OCI-LY3 (cell line): Measurements from ENCODE around the gene SF3B1.

Experiments used
- CTCF ChIP-seq: fragments of 200-600, 300-600 bp; sonication (generic); IDR thresholded peaks from 2 replicates; pipeline ENCODE4 v1.5.1; 2014; ENCODE audit warnings: antibody characterized with exemption, low read length, low read depth
- EZH2phosphoT487 ChIP-seq: fragments of 200-600 bp; shearing (Covaris generic); IDR thresholded peaks from 2 replicates; pipeline ENCODE4 v1.6.1; 2018; ENCODE audit warnings: antibody characterized with exemption, mixed run types, low read depth

GRCh38 chr2:197480165-197481036, 45.6 kb upstream of the SF3B1 start:
- TF ChIP-seq CTCF: no peak
- no peak for TF ChIP-seq EZH2phosphoT487
